Brain pericyte (primary cell): Measurements from ENCODE around the gene CDK5RAP2.
A peak's percentile ranks its signal among the peaks of the same experiment; 100 is the strongest.
"Not testable (repeated sequence)": the region's sequence is repeated elsewhere in the genome, so short reads cannot be mapped to it uniquely, and the experiment has no call there.

Experiments used
- DNase-seq: peaks from one replicate; pipeline ENCODE4 v3.0.0-alpha.2; 2012; ENCODE audit warnings: low read depth, low spot score

CDK5RAP2 gene

DNA sequence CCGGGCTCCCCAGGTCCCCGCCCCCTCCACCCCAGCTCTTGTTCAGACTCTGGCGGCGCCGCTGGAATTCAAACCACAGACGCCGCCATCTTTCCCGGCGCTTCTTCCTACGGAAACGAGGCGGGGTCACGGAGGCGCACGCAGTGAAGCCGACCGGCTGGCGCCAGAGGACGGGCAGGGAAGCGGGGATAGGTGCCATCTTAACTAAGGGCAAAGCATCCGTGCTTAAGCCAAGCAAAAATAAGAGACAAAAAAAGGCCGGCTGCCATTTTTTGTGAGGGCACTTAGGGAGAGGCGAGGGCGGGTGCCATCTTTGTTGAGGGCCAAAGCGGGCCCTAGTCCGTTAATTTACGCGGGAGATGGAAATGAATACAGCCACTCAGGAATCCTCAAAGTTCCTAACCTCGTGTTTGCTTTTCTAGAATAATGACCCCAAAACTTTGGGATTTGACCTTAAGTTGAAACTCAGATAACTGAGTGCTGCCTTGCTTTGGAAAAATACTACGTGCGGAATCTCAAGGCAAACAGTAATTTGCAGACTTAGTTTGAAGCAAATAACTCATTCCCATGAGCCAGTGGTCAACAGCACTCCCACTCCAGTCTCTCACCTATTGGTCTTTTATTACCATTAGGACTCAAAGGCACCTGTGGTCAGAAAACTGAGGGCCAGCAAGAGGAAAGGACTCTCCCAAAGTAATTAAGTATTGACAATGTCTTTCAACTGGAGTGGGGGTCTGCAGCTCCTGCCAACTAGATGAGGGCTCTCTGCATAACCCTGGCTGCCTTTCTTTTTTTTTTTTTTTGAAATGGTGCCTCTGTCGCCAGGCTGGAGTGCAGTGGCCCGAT, at the start of gene CDK5RAP2:
Gene CDK5RAP2 (minus strand): TSS at position 117 of the 846 bp plus-strand sequence. CDS start 189 bp downstream, outside the sequence.
- peak; percentile 91 for DNase-seq

DNA sequence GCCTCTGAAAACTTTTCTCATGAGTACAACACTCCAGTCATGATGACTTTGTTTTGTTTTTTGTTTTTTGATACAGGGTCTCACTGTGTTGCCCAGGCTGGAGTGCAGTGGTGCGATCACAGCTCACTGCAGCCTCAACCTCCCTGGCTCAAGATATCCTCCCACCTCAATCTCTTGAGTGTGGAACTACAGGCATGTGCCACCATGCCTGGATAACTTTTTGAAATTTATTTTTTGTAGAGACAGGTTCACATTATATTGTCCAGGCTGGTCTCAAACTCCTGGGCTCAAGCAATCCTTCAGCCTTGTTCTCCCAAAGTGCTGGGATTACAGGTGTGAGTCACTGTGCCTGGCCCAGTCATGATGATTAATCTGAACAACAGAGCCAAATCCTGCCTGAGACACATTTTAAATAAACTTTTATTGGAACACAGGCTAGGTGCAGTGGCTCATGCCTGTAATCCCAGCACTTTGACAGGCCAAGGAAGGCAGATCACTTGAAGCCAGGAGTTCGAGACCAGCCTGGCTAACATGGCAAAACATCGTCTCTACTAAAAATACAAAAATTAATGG, 49.0 kb upstream of the CDK5RAP2 start:
- not testable (repeated sequence) for DNase-seq

DNA sequence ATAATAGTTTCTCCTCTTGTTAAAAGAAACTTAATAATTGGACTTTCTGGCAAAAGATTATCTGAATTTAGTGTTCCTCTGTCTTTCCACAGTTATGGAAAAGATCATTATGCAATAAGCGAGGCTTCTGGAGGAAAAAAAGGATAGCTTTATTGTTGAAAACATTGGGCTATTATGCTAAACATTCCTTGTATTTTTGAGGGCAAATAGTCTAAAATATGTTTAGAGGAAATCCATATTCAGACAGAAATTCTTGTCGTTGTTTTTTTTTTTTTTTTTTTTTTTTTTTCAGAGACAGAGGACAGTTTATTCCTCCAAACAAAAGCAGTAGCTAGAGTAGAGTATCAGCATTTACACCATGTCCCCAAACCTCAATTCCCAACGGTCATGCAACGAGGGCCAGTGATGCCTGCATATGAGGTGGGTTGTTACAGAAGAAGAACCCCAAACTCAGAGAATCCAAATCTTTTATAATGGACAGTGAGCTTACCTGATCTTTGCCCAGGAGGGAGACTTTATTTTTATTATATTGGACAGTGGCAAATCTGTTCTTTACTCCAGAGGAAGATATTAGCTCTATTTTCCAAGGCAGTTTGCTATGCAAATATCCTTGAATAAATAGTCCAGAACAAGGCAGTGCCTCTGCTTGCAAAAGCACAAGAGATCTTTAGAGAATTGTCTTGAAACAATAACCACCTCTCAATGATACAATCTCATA, 48.4 kb upstream of the CDK5RAP2 start:
- DNase-seq = no peak

DNA sequence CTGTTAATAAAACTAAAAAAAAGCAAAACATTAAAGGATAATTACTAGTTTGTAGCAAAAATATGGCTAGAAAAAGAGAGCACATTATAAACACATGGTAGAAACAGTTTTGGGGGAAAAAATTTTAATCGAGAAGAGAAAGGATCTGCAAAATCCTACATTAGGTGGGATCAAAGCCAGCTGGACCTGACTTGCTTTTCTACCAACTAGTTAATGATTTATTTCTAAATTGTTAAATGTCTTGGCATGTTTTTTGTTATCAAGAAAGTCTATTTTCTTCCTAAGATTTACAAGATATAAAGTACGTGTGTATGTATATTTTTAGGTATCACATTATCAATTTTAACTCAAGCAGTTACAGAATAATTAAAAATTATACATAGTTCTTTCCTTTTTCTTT, 47.1 kb upstream of the CDK5RAP2 start:
- DNase-seq = no peak

DNA sequence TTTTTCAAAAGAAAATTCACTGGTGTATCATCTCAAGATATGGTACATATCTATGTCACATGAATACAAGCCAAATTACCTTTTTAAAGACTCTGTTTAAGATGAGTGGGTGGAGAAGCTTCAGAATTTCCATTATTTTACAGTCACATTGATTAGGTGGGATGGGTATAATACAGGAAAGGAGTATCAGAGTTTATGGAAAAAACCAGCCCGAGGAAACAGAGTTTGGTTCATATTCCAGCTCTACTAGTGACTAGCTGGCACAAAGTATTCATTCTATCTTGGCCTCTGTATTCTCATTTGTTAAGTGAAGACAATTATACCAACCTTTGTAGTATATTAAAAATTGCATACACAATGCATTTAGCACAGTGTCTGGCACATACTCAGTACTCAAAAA, 46.5 kb upstream of the CDK5RAP2 start:
- DNase-seq = no peak

DNA sequence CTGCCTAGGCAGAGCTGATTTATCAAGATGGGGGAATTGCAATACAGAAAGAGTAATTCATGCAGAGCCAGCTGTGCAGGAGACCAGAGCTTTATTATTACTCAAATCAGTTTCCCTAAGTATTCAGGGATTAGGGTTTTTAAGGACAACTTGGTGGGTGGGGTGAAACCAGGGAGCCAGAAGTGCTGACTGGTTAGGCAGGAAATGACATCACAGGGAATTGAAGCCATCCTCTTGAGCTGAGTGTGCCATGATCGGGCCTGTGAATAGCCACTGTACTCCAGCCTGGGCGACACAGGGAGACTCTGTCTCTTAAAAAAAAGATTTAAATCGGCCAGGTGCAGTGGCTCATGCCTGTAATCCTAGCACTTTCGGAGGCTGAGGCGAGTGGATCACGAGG, 45.3 kb upstream of the CDK5RAP2 start:
- DNase-seq = no peak

DNA sequence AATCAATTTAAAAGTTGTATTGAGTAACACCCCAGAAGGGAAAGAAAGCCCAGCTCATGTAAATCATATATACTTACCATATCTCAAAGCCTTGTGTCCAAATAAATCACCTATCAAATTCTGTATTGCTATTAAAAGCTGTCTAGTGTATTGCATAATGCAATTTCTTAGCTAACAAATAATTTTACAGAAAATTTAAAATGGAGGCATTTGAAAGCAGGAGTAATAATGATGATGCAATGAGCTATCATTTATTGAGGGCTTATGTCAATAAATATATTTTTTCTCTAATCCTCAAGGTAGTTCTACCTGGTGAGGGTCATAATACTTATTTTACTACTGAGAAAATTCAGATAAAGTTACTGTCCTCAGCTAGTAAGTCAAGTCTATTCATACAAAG, 42.8 kb upstream of the CDK5RAP2 start:
- no peak for DNase-seq

DNA sequence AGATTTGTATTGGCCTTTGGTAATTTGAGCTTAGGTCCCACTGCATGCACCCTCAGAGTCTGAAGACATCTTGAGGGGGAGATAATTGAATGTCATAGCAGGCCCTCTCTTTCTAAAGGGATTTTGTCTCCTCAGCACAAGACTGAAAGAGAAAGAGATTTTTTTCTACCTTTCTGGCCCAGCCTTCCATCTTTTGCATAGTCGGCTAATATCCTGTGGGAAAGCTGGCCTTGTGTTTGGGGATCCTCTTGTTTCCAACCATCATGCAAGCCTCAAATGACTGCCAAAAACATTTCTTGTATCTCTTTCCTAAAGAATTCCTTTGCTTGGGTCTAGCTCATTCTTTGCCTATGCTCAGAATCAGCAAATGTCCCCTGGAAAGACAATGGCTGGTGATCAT, 42.0 kb upstream of the CDK5RAP2 start:
- DNase-seq = no peak

DNA sequence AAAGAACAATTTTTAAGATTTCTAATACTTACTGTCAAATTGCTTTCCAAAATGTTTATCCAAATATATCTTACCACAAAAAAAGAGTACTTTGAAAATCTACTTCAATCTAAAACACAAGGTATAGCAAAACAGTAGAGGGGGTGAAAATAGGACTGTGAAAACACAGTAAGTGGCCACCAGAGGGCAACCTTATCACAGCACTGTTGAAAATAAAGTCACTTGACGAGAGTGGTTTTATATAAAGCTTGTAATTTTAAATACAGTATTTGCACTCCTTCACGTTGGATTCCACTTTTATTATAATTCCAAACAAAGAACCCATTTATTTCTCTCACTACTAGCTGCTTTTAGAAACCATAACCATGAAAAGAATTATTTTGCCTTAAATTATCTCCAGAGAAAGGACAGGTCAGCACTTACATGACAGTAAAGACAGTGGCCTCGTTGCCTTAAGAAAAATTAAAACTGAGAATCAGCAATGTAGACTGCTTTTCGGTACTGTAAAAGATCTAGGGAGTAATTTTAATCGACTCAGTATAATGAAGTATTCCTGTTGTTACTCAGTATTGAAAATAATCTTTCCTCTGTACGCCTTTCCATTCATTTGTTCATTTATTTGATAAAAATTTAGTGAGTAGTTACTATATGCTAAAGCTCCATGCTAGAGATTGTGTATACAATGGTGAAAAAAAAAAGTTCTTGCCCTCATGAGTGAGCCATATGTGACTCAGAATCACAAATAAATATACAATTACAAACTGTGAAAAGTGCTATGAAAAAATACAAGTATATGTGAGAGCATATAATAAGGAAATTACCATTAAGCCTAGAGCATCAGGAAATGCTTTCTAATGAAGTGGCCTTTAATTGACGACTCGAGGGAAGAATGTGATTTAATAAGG, 40.0 kb upstream of the CDK5RAP2 start:
- peak; percentile 41 for DNase-seq

DNA sequence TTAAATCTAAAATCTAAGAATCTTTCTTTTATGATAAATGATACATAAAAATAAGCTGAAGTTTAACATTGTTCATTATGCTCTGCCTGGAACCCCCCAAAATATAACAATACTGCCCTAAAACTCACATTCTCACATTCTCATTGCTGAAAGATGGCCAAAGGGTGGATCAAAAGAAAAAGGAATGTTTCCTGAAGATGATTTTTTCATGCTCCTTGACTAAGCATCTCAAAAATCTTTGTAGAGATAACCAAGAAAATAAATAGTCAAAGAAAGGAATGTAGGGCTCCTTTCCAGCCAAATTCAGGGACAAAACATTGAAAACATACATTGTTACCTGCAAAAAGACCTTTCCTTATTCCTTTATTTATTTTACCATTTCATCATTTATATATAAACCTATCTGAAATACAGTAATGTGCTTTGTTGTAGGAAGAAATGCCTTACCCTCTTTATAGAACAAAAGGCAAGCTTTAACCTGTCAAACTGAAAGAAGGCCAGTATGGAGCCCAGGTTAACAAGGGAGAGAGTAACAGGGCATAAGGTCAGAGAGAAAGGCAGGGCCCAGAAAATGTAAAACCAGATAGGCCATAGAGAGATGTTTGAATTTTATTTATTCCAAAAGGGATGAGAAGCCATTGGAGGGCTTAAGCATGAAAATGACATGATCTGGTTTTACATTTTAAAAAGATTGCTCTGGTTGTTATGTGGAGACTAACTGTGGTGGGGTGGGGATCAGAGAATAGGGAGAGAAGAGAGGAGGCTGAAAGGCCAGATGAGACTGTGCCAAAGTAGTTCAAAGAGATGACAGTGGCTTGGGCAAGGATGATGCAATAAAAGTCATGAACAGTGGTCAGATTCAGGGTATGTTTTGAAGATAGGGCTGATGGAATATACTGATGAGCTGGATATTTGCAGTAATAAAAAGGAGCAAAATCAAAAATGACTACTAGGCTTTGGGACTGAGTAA, 37.3 kb upstream of the CDK5RAP2 start:
- no peak for DNase-seq

DNA sequence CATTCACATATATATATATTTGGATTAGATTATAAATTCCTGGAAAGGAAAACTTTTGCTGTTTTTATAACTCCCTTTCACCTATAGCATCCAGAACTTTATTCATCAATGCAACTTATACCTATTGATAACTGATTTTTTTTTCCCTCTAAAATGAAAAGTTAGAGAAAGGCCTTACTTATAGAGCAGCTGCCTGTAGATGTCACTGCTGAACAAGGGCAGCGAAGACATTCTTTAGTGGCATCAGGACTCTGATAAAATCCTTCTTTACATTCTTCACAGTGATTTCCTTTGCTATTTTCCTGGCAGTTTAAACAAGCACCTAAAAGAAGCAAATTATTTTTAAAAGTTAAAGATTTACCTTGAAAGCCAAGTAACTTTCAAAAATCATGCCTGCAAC, 32.3 kb upstream of the CDK5RAP2 start:
- DNase-seq = no peak

DNA sequence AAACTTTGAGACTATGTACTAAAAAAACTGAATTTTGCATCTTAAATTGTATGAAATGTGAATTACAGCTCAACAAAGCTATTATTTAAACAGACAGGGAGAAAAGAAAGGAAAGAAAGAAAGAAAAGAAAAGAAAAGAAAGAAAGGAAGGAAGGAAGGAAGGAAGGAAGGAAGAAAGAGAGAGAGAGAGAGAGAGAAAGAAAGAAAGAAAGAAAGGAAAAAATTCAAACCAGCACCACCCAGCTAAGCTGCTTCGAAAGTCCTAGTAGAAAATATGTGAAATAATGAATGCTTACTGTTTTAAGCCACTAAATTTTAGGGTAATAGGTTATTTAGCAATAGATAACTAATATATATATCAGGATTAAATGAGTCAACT, 31.7 kb upstream of the CDK5RAP2 start:
- DNase-seq = no peak

DNA sequence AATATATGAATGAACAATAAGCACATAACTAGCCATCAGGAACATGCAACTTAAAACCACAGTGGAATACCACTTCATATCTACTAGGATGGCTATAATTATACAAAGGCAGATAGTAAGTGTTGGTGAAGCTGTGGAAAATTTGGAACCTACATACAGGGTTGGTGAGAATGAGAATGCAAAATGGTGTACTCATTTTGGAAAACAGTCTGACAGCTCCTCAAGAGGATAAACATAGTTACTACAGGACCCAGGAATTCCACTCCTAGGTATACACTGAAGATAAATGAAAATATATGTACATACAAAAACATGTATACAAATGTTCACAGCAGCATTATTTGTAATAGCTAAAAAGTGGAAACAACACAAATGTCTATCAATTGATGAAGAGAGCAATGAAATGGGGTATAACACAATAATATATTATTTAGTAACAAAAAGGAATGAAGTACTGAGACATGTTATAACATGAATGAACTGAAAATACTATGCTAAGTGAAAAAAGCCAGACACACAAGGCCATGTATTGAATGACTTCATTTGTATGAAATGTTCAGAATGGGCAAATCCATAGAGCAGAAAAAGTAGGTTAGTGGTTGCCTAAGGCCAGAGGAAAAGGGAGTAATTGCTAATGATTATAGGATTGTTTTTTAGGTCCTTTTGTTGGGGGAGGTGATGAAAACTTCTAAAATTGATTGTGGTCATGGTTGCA, 31.2 kb upstream of the CDK5RAP2 start:
- DNase-seq = no peak

DNA sequence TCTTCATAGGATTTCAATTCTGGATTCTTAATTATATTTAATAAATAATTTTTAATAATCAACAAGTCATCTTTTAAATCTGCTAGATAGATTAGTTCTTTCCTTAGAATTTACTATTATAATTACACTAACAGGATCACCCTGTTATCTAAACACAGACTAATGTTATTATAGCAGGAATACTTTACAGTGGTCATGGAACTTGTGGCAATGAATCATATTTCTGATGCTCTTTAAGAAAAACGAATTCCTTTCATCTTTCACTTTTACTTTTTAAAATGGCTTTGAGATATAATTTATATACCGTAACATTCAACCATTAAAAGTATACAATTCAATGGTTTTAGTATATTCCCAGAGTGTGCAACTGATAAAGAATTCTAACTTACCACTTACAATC, 29.7 kb upstream of the CDK5RAP2 start:
- DNase-seq = no peak

DNA sequence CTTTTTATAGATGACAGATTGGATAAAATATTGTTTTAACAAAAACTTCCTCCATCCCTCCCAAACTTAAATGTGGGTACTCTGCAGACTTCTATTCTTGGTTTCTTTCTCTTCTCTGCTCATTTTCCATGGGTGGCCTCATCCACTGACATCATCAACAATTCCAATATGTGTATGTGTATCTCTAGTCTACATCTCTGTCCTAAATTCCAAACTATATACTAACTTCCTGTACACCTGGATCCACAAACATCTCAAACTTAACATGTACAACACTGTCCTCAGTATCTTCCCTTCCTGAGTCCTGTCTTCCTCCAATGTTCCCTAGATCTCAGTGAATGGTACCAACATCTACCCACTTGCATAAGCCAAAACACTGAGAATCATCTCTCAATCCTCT, 28.5 kb upstream of the CDK5RAP2 start:
- DNase-seq = no peak

DNA sequence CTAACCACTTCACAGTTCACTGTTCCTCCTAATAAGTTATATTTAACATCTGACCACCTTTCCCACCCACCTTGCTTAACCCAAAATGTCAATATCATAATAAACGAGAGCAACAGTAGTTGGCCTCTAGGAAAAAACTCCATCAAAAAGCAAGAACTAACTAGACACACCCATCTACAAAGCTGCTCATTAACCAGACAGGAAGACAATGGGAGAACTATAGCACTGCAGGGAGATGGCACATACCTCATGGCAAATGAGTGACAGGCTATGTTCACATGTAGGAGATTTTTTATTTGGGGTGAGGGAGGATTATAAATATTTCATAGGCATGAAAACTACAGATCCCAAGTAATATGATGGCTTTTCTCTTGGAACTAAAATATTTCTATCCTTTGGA, 23.6 kb upstream of the CDK5RAP2 start:
- DNase-seq = no peak

DNA sequence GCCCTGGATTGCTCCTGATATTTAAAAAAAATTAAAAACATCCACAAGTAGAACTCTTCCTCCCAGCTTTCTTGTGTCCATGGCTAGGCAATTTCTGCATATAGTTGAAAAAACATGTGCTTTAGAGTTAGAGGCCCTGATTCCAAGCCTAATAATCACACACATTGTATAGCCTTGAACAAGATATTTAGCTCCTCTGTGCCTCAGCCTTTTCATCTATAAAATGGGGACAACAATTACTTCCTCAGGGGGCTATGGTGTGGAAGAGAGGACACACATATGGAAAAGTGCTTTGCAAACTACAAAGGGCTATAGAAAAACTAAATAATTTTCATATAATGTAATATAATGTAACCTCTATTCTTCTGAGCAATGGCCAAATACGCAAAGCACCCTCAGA, 23.0 kb upstream of the CDK5RAP2 start:
- DNase-seq = no peak

DNA sequence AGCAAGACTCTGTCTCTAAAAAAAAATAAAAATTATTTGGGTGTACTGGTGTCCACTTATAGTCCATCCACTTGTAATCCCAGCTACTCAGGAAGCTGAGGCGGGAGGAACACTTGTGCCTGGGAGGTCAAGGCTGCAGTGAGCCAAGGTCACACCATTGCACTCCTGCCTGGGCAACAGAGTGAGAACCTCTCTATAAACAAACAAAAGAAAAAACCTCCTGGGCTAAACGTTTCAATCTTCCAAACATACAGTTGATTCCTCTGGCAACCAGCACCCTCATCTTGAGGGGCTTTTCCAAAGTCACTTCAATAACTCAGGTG, 13.9 kb upstream of the CDK5RAP2 start:
- DNase-seq = no peak

DNA sequence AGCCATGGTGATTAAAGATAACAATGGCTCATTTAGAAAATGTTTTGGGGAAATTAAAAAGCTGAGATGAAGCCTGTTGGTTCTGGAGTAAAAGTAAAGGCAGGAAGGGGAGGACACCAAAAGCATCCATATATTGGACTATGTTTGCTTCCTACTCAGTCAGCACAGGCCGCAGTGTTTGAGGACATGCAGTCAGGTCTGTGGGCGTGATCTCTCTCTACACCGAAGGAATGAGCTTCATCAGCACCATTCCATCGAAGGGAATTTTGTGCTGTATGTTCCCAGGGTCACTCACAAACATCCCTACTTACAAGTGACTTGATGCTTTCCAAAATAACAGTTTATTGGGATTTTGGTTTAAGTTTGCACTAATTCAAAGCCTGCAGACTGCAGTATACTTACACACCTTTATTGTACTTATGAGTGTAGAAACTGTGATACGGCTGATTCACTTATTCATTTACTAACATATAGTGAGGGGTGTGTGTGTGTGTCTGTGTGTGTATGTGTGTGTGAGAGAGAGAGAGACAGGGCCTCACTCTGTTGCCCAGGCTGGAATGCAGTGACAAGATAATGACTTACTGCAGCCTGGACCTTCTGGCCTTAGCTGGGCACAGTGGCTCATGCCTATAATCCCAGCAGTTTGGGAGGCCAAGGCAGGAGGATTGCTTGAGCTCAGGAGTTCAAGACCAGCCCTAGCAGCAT, 13.4 kb upstream of the CDK5RAP2 start:
- DNase-seq = no peak
